GM18507 (cell line): Measurements from ENCODE around the gene NACAD.
"Not testable (repeated sequence)": the region's sequence is repeated elsewhere in the genome, so short reads cannot be mapped to it uniquely, and the experiment has no call there.

Experiments
- DNase-seq: peaks from one replicate; pipeline ENCODE4 v3.0.0; 2011; ENCODE audit warnings: low read depth; ENCODE audit not compliant: insufficient read length; ENCODE audit errors: extremely low spot score
- FAIRE-seq: peaks from 2 replicates; lab custom pipeline; 2011; peaks lifted over from hg19 to GRCh38; lab: Jason Lieb, UNC

NACAD gene

GRCh38 chr7:45061806-45062425, 26.9 kb downstream of the NACAD start:
- DNase-seq (no peak), FAIRE-seq (no peak)

- DNase-seq (no peak), FAIRE-seq (no peak)
These were observed 27.4 kb downstream of the NACAD start for GRCh38 chr7:45061352-45061751.

GRCh38 chr7:45060295-45060694, 28.5 kb downstream of the NACAD start:
- FAIRE-seq (no peak), DNase-seq (no peak)

- DNase-seq (no peak), FAIRE-seq (no peak)
These were observed 30.9 kb downstream of the NACAD start for GRCh38 chr7:45057878-45058277.

GRCh38 chr7:45055594-45056219, 33.1 kb downstream of the NACAD start:
- FAIRE-seq (peak; percentile 53), DNase-seq (no peak)

GRCh38 chr7:45055016-45055415, 33.8 kb downstream of the NACAD start:
- DNase-seq (no peak), FAIRE-seq (no peak)

- no peak for FAIRE-seq
These were observed 34.3 kb downstream of the NACAD start for GRCh38 chr7:45054442-45054841.

GRCh38 chr7:45053941-45054340, 34.8 kb downstream of the NACAD start:
- no peak for DNase-seq
- no peak for FAIRE-seq

More at GRCh38 chr7:45054442-45054841, 34.3 kb downstream of the NACAD start:
- no peak for DNase-seq

- DNase-seq = no peak
- no peak for FAIRE-seq
These were observed 35.4 kb downstream of the NACAD start for GRCh38 chr7:45053401-45053800.

- DNase-seq = no peak
- FAIRE-seq = no peak
These were observed 36.8 kb downstream of the NACAD start for GRCh38 chr7:45052011-45052410.

GRCh38 chr7:45050198-45050597, 38.6 kb downstream of the NACAD start:
- FAIRE-seq (no peak), DNase-seq (no peak)

- FAIRE-seq (no peak), DNase-seq (no peak)
These were observed 40.0 kb downstream of the NACAD start for GRCh38 chr7:45048748-45049147.

- FAIRE-seq (no peak), DNase-seq (no peak)
These were observed 44.4 kb downstream of the NACAD start for GRCh38 chr7:45044338-45044737.

GRCh38 chr7:45039106-45039505, 49.7 kb downstream of the NACAD start:
- no peak for FAIRE-seq
- DNase-seq = no peak

GRCh38 chr7:45037876-45038275, 50.9 kb downstream of the NACAD start:
- no peak for FAIRE-seq
- no peak for DNase-seq

- no peak for DNase-seq
- FAIRE-seq = peak; percentile 39
These were observed 52.0 kb downstream of the NACAD start for GRCh38 chr7:45036796-45037195.

GRCh38 chr7:45036317-45036716, 52.5 kb downstream of the NACAD start:
- DNase-seq (no peak), FAIRE-seq (no peak)

- FAIRE-seq (peak; percentile 54), DNase-seq (no peak)
These were observed 52.9 kb downstream of the NACAD start for GRCh38 chr7:45035893-45036292.

GRCh38 chr7:45035371-45035770, 53.4 kb downstream of the NACAD start:
- FAIRE-seq (no peak), DNase-seq (no peak)

- DNase-seq, FAIRE-seq: not testable (repeated sequence)
These were observed 54.1 kb downstream of the NACAD start for GRCh38 chr7:45034710-45035109.

GRCh38 chr7:45033931-45034290, 54.9 kb downstream of the NACAD start:
- FAIRE-seq (peak; percentile 21), DNase-seq (no peak)
